ENCODE results near the gene IRX5. TPM values are rescaled to one million over a fixed set of nuclear protein-coding genes. Genes with fewer than 3 reads are reported as not detected.

IRX5 gene
- total RNA-seq, 1 experiment from 2014 or later = 0.86 TPM

DNA sequence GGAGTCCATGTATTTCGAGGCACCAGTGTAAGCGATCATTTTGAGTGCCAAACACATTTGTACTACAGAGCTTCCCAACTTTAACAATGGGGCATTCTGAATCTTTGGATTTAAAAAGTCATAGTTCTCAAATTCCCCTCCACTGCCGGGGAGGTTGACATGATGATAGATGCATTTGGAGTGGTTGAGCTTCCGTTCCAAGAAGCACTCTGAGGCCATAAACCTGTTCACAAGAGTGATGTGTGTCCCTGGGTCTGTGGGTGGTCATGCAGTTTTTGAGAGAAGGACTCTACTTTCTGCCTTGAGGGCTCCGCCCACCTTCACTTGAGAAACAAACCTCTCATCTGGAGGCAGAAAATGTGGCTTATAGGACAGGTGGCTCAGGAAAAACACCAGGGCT lies 43.7 kb downstream of the IRX5 start:
- H3K9me3 ChIP-seq (ENCODE audit: control insufficient read depth in 1 of 2, insufficient read depth in 1 of 2, low read depth in 1 of 2, low read length in 2 of 2) = no peaks in the 10 kb centered on the region
- H2AFZ ChIP-seq (ENCODE audit: low read depth, low read length, poor library complexity, severe bottlenecking) = no peak overlapping the region
- no peaks in the 10 kb centered on the region for H3K79me2 ChIP-seq (ENCODE audit: insufficient read depth, low read length)
- intact Hi-C loops (cut with micrococcal nuclease) = no loop called here
- no peaks in the 10 kb centered on the region; the same call in 1 of the 2 replicates for H3K27me3 ChIP-seq (ENCODE audit: insufficient read depth, low read length)
- ChIA-PET CTCF (no interaction called here), POLR2A (no interaction called here), RAD21 (ENCODE audit: low non-redundant PET in 1 of 2, low total read pairs in 2 of 2, uncharacterized antibody in 2 of 2, unreplicated experiment in 2 of 2) (no interaction called here)
- BruUV-seq (replicated peaks) = no TSS peak
- no peaks in the 10 kb centered on the region for H3K4me1 ChIP-seq (ENCODE audit: control insufficient read depth in 1 of 2, insufficient read depth in 2 of 2, low read length in 2 of 2)
- H3K9ac ChIP-seq (ENCODE audit: low read length) = no peak overlapping the region
- ATAC-seq = no peak
- no peaks in the 10 kb centered on the region; a peak in 1 of 4 replicates for H3K36me3 ChIP-seq (ENCODE audit: control insufficient read depth in 1 of 2, insufficient read depth in 2 of 2, low read length in 2 of 2)
- H4K20me1 ChIP-seq (ENCODE audit: insufficient read depth) = no peaks in the 10 kb centered on the region
- no peak overlapping the region for H3K4me2 ChIP-seq (ENCODE audit: low read length)
- no peak for TF ChIP-seq POLR2A (IDR thresholded peaks at IDR 0.05; ENCODE audit: borderline replicate concordance, extremely low read depth, insufficient read depth, insufficient read length)
- no peak for TF ChIP-seq ELF1 (IDR thresholded peaks at IDR 0.05; ENCODE audit: borderline replicate concordance, low read depth)
- no peak for TF ChIP-seq SP1 (IDR thresholded peaks at IDR 0.05; ENCODE audit: low read depth)
- TF ChIP-seq YY1 (IDR thresholded peaks at IDR 0.05; ENCODE audit: extremely low read depth, insufficient replicate concordance, low read depth, low read length) = no peak
- no peak for TF ChIP-seq EZH2 (IDR thresholded peaks at IDR 0.05)
- no peak for TF ChIP-seq ZNF274 (IDR thresholded peaks at IDR 0.05; ENCODE audit: low read depth, low read length)
- TF ChIP-seq CEBPB (IDR thresholded peaks at IDR 0.05; ENCODE audit: low read depth) = no peak
- TF ChIP-seq, protein P1, sequence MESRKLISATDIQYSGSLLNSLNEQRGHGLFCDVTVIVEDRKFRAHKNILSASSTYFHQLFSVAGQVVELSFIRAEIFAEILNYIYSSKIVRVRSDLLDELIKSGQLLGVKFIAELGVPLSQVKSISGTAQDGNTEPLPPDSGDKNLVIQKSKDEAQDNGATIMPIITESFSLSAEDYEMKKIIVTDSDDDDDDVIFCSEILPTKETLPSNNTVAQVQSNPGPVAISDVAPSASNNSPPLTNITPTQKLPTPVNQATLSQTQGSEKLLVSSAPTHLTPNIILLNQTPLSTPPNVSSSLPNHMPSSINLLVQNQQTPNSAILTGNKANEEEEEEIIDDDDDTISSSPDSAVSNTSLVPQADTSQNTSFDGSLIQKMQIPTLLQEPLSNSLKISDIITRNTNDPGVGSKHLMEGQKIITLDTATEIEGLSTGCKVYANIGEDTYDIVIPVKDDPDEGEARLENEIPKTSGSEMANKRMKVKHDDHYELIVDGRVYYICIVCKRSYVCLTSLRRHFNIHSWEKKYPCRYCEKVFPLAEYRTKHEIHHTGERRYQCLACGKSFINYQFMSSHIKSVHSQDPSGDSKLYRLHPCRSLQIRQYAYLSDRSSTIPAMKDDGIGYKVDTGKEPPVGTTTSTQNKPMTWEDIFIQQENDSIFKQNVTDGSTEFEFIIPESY (IDR thresholded peaks at IDR 0.05; ENCODE audit: extremely low read depth, insufficient replicate concordance, low read length) = no peak
- TF ChIP-seq, protein P2, sequence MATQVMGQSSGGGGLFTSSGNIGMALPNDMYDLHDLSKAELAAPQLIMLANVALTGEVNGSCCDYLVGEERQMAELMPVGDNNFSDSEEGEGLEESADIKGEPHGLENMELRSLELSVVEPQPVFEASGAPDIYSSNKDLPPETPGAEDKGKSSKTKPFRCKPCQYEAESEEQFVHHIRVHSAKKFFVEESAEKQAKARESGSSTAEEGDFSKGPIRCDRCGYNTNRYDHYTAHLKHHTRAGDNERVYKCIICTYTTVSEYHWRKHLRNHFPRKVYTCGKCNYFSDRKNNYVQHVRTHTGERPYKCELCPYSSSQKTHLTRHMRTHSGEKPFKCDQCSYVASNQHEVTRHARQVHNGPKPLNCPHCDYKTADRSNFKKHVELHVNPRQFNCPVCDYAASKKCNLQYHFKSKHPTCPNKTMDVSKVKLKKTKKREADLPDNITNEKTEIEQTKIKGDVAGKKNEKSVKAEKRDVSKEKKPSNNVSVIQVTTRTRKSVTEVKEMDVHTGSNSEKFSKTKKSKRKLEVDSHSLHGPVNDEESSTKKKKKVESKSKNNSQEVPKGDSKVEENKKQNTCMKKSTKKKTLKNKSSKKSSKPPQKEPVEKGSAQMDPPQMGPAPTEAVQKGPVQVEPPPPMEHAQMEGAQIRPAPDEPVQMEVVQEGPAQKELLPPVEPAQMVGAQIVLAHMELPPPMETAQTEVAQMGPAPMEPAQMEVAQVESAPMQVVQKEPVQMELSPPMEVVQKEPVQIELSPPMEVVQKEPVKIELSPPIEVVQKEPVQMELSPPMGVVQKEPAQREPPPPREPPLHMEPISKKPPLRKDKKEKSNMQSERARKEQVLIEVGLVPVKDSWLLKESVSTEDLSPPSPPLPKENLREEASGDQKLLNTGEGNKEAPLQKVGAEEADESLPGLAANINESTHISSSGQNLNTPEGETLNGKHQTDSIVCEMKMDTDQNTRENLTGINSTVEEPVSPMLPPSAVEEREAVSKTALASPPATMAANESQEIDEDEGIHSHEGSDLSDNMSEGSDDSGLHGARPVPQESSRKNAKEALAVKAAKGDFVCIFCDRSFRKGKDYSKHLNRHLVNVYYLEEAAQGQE (IDR thresholded peaks at IDR 0.05; ENCODE audit: low read depth) = no peak
- no peak for TF ChIP-seq RAD21 (IDR thresholded peaks at IDR 0.05; ENCODE audit: low read depth)
- no peak for TF ChIP-seq JUND (IDR thresholded peaks at IDR 0.05)
- no peak for TF ChIP-seq EGR1 (IDR thresholded peaks at IDR 0.05; ENCODE audit: low read depth)
- TF ChIP-seq SIN3A (IDR thresholded peaks at IDR 0.05; ENCODE audit: low read depth) = no peak
- no peak for TF ChIP-seq FOSL1 (IDR thresholded peaks at IDR 0.05; ENCODE audit: low read depth)
- TF ChIP-seq EZH2phosphoT487 (IDR thresholded peaks at IDR 0.05; ENCODE audit: borderline replicate concordance) = no peak
- TF ChIP-seq TCF7L2 (IDR thresholded peaks at IDR 0.05; ENCODE audit: borderline replicate concordance, extremely low read depth, insufficient read depth, insufficient read length) = no peak
- TF ChIP-seq, protein P3, sequence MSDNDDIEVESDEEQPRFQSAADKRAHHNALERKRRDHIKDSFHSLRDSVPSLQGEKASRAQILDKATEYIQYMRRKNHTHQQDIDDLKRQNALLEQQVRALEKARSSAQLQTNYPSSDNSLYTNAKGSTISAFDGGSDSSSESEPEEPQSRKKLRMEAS (IDR thresholded peaks at IDR 0.05) = no peak
- TF ChIP-seq SRF (IDR thresholded peaks at IDR 0.05; ENCODE audit: low read depth) = no peak
- no peak for TF ChIP-seq ZFX (IDR thresholded peaks at IDR 0.05)
- TF ChIP-seq, protein P4, sequence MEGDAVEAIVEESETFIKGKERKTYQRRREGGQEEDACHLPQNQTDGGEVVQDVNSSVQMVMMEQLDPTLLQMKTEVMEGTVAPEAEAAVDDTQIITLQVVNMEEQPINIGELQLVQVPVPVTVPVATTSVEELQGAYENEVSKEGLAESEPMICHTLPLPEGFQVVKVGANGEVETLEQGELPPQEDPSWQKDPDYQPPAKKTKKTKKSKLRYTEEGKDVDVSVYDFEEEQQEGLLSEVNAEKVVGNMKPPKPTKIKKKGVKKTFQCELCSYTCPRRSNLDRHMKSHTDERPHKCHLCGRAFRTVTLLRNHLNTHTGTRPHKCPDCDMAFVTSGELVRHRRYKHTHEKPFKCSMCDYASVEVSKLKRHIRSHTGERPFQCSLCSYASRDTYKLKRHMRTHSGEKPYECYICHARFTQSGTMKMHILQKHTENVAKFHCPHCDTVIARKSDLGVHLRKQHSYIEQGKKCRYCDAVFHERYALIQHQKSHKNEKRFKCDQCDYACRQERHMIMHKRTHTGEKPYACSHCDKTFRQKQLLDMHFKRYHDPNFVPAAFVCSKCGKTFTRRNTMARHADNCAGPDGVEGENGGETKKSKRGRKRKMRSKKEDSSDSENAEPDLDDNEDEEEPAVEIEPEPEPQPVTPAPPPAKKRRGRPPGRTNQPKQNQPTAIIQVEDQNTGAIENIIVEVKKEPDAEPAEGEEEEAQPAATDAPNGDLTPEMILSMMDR (IDR thresholded peaks at IDR 0.05 in 2 of 3, conservative IDR thresholded peaks at IDR 0.05 in 1 of 3; ENCODE audit: borderline replicate concordance in 1 of 3, insufficient read depth in 1 of 3, low read depth in 2 of 3, low read length in 2 of 3) = no peak
- no peak overlapping the region for H3K27ac ChIP-seq (ENCODE audit: low read depth, low read length)
- no peak for DNase-seq (ENCODE audit: low read depth, low spot score)
- H3K4me3 ChIP-seq (replicated peaks in 1 of 2; ENCODE audit: low read depth in 1 of 2, low read length in 2 of 2) = no peak overlapping the region
- H3K9me2 ChIP-seq (ENCODE audit: insufficient read depth) = no peaks in the 10 kb centered on the region
